Vagina (tissue), 2 donors: Measurements from ENCODE around the gene EZR.

Experiments used
- CTCF ChIP-seq, 3 experiments: fragments of 450-650 bp in 2 of 3; fragments of 200-600 bp in 1 of 3; sonication (generic) in 1 of 3; IDR thresholded peaks; one replicate each; pipeline ENCODE4 v1.5.1; 2017 to 2019; ENCODE audit warnings: antibody characterized with exemption in 3 of 3, mild to moderate bottlenecking in 2 of 3, moderate library complexity in 2 of 3
- POLR2A ChIP-seq, 2 donors: fragments of 450-650 bp; IDR thresholded peaks; one replicate each; pipeline ENCODE4 v1.6.1; 2017; ENCODE audit warnings: antibody characterized with exemption in 2 of 2, mild to moderate bottlenecking in 2 of 2, moderate library complexity in 2 of 2

- TF ChIP-seq CTCF (IDR thresholded peaks at IDR 0.05) (no peak), POLR2A (IDR thresholded peaks at IDR 0.05) (no peak)
These were observed 22.2 kb upstream of the EZR start for GRCh38 chr6:158841358-158841757.
